ENCODE results near the gene TCFL5.

Gene TCFL5

DNA sequence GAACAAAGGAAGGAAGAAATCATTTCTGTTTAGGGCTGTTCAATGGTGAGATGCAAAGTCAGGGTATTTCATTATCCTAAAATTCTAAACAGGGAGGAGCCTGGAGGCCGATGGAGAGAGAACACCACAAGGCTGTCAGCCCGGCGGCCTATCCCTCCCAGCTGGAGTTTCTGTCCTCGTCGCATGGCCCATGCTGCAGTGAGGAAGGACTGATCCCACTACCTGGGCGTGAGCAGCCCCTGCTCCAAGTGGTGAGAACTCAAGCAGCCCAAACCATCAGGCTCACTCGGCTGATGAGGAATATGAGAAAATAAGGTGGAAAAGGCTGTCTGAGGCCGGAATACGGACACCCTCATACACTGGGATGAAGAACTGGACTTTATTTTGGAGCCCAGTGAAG lies 33.9 kb upstream of the TCFL5 start:
- DNase-seq: no peak

DNA sequence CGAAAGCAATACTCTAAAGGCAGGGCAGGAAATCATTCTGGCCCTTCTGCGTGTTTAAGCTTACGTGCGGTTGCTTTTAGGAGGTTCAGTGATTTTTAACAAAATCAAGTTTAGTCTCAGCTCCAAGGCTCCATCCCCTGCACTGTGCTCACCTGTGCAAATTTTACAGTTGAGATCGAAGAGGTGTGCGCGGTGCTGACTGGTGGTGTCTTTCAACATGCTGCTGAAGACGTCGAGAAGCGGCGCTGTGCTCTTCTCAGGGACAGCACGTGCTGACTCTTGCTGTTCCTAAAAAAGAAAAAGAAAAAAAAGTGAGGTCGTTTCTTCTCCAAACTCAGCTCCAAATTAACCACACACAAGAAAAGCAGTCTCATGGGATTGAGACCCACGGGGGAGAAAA lies 32.6 kb upstream of the TCFL5 start:
- DNase-seq: no peak

GRCh38 chr20:62893700-62894099 lies 32.1 kb upstream of the TCFL5 start:
- DNase-seq: no peak

- no peak for DNase-seq
These were observed 31.0 kb upstream of the TCFL5 start for GRCh38 chr20:62892348-62893304.

- no peak for DNase-seq
These were observed 29.5 kb upstream of the TCFL5 start for GRCh38 chr20:62891111-62891510.

- no peak for DNase-seq
These were observed 28.8 kb upstream of the TCFL5 start for GRCh38 chr20:62890444-62890843.

- no peak for DNase-seq
These were observed 28.2 kb upstream of the TCFL5 start for GRCh38 chr20:62889871-62890270.

GRCh38 chr20:62889411-62889810 lies 27.8 kb upstream of the TCFL5 start:
- no peak for DNase-seq

GRCh38 chr20:62888910-62889309 lies 27.3 kb upstream of the TCFL5 start:
- no peak for DNase-seq

- no peak for DNase-seq
These were observed 26.8 kb upstream of the TCFL5 start for GRCh38 chr20:62888406-62888805.

GRCh38 chr20:62887860-62888239 lies 26.2 kb upstream of the TCFL5 start:
- DNase-seq: no peak

DNA sequence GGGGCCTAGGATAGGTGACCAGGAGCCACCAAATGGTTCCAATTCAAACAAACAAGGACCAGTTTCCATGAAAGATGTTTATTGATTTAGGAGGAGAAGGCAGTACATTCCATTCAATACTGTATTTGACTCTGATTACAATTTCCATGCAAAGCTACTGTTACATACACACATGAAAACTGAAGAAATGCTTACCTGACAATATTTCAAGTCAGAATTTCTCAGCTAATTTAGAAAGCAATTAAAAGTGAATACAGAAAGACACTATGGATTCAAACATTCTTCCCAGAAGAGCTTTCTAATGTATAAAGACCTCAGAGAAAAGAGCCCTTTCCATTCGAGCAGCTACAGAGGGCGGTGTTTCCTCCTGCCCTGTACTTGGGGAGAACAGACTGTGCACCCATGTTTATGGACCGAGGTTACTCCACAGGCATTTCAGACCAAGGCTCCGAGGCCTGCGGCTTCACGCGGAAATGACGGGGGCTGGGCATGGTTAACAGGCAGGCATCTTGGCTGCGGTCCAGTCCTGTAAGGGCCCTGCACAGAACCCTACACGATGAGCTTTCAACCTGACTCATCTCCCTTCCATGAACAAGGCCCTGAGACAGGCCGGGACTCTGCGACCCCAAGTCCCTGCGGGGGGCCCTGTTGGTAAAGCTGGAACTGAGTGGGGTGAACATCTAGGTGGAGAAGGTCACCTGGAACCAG lies 25.7 kb upstream of the TCFL5 start:
- peak; percentile 77 for DNase-seq

- no peak for DNase-seq
These were observed 25.1 kb upstream of the TCFL5 start for GRCh38 chr20:62886709-62887058.

- DNase-seq: no peak
These were observed 24.5 kb upstream of the TCFL5 start for GRCh38 chr20:62885896-62886708.

- DNase-seq: no peak
These were observed 23.6 kb upstream of the TCFL5 start for GRCh38 chr20:62885046-62885895.

GRCh38 chr20:62884556-62884955 lies 22.9 kb upstream of the TCFL5 start:
- no peak for DNase-seq

- DNase-seq: no peak
These were observed 20.8 kb upstream of the TCFL5 start for GRCh38 chr20:62882426-62882825.

DNA sequence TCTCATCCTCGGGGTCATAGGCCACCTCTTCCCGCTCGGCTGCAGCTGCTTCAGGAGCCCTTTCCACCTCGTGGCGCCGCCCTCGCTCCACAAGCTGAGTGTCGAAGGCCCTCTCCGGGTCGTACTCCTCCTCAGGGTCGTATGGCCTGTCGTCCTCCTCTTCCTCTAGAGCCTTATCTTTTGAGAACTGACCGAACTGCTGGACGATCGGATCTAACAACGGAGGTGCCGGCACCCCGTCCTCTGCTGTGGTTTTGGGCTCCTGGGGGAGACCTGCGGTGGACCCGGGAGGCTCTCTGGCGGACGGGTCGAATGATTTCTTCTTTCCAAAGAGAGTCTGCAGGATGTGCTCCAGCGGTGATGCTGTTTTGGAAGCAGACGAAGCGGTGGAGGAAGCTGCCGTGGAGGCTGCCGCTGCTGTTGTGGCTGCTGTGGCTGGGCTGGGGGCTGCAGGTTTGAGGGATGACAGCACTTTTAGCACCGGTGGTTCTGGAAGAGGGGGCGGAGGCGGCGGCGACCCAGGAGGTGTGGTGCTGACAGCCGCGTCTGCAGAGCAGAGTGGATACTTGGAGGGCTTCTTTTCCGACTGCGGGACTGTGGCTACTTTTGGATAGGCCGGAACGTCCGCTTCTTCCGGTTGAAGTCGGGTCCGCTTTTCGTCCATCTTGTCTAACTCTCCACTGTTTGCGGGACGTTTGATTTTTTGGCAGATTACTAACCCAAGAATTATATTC lies 20.2 kb upstream of the TCFL5 start:
- no peak for DNase-seq

DNA sequence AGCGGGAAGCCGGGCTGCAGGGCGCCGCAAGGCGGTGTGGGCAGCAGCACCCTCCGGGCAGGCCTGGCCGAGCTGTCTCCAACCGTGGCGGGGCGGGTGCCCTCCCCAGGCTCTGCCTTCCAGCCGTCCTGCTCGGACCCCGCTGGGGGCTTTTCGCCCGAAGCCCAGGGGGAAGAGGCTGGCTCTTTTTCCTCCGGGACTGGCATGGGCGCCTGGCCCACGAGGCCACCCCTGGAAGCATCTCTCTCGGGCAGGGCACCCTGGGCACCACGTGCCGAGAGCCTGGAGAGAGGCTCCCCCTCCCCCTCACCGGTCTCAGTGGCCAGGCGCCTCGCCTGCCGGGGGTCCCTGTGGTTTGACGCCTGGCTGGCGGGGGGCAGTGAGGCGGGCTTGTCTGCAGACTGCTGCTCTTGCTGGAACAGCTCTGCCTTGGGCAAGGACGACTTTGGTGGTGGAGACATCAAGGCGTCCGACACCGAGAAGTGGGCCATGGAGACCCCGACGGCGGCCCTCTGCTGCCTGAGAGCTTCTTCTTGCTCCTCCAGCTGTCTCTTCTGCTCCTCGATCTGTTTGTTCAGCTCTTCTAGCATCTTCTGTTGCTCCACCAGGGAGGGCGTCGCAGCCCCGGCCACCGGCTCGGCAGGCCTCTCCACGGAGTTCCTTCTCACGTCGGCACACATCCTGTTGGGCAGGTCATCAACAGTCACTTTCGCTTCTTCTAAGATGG lies 19.5 kb upstream of the TCFL5 start:
- DNase-seq: no peak

GRCh38 chr20:62880147-62880934 lies 18.7 kb upstream of the TCFL5 start:
- DNase-seq: no peak

Data from right forelimb (tissue), 1 donor.